Neural cell (in vitro differentiated cells): ENCODE results near the gene MICAL2.

Experiments used
- EZH2 ChIP-seq: fragments of 200-600, 300-800 bp; shearing (Covaris generic), sonication (generic); IDR thresholded peaks from 2 replicates; pipeline ENCODE4 v1.6.1; 2014; ENCODE audit warnings: antibody characterized with exemption, low read length, borderline replicate concordance, mild to moderate bottlenecking; ENCODE audit not compliant: insufficient read depth, poor library complexity, severe bottlenecking
- POLR2AphosphoS5 ChIP-seq: IDR thresholded peaks from 2 replicates; pipeline ENCODE4 v1.6.1; 2012
- RAD21 ChIP-seq: fragments of 450-650 bp; conservative IDR thresholded peaks from 2 replicates; pipeline ENCODE4 v1.6.1; 2014; ENCODE audit warnings: antibody characterized with exemption, mild to moderate bottlenecking, moderate library complexity
- SMC3 ChIP-seq: fragments of 450-650 bp; conservative IDR thresholded peaks from 2 replicates; pipeline ENCODE4 v1.6.1; 2014; ENCODE audit warnings: antibody characterized with exemption, mild to moderate bottlenecking, moderate library complexity; ENCODE audit not compliant: poor library complexity
- TF ChIP-seq, protein P1 (sequence below): fragments of 450-650 bp; IDR thresholded peaks from 2 replicates; pipeline ENCODE4 v1.5.1; 2014; ENCODE audit warnings: antibody characterized with exemption, mild to moderate bottlenecking, moderate library complexity; ENCODE audit not compliant: poor library complexity, severe bottlenecking
- TF ChIP-seq, protein P2 (sequence below): IDR thresholded peaks from 2 replicates; pipeline ENCODE4 v1.6.1; 2012; ENCODE audit warnings: borderline replicate concordance

GRCh38 chr11:12089473-12089872, 20.9 kb upstream of the MICAL2 start:
- TF ChIP-seq, protein P1, sequence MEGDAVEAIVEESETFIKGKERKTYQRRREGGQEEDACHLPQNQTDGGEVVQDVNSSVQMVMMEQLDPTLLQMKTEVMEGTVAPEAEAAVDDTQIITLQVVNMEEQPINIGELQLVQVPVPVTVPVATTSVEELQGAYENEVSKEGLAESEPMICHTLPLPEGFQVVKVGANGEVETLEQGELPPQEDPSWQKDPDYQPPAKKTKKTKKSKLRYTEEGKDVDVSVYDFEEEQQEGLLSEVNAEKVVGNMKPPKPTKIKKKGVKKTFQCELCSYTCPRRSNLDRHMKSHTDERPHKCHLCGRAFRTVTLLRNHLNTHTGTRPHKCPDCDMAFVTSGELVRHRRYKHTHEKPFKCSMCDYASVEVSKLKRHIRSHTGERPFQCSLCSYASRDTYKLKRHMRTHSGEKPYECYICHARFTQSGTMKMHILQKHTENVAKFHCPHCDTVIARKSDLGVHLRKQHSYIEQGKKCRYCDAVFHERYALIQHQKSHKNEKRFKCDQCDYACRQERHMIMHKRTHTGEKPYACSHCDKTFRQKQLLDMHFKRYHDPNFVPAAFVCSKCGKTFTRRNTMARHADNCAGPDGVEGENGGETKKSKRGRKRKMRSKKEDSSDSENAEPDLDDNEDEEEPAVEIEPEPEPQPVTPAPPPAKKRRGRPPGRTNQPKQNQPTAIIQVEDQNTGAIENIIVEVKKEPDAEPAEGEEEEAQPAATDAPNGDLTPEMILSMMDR, result no peak
- TF ChIP-seq, protein P2, sequence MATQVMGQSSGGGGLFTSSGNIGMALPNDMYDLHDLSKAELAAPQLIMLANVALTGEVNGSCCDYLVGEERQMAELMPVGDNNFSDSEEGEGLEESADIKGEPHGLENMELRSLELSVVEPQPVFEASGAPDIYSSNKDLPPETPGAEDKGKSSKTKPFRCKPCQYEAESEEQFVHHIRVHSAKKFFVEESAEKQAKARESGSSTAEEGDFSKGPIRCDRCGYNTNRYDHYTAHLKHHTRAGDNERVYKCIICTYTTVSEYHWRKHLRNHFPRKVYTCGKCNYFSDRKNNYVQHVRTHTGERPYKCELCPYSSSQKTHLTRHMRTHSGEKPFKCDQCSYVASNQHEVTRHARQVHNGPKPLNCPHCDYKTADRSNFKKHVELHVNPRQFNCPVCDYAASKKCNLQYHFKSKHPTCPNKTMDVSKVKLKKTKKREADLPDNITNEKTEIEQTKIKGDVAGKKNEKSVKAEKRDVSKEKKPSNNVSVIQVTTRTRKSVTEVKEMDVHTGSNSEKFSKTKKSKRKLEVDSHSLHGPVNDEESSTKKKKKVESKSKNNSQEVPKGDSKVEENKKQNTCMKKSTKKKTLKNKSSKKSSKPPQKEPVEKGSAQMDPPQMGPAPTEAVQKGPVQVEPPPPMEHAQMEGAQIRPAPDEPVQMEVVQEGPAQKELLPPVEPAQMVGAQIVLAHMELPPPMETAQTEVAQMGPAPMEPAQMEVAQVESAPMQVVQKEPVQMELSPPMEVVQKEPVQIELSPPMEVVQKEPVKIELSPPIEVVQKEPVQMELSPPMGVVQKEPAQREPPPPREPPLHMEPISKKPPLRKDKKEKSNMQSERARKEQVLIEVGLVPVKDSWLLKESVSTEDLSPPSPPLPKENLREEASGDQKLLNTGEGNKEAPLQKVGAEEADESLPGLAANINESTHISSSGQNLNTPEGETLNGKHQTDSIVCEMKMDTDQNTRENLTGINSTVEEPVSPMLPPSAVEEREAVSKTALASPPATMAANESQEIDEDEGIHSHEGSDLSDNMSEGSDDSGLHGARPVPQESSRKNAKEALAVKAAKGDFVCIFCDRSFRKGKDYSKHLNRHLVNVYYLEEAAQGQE, result no peak
- TF ChIP-seq RAD21 (no peak), POLR2AphosphoS5 (no peak), SMC3 (no peak), EZH2 (no peak)
